Caco-2 (cell line): ENCODE results near the gene CD1C. TPM values are rescaled to one million over a fixed set of nuclear protein-coding genes. Genes with fewer than 3 reads are reported as not detected.

Source experiments
- BruUV-seq: library from RNA; stranded (reverse); fragments of 400-500 nt; replicated peaks from 2 replicates; lab custom pipeline; 2021; lab: Mats Ljungman, UMichigan
- CTCF ChIA-PET: fragments of 300-600 bp; sonication (Branson Sonifier 250); formaldehyde crosslinking; loops from one replicate; lab custom pipeline; 2022; ENCODE audit warnings: antibody characterized with exemption; lab: Charles Lee
- POLR2A ChIA-PET: fragments of 300-600 bp; sonication (Branson Sonifier 250); formaldehyde crosslinking; loops from one replicate; lab custom pipeline; 2022; ENCODE audit warnings: antibody characterized with exemption; lab: Charles Lee
- DNase-seq, 2 experiments: peaks; one replicate each; pipeline versions ENCODE4 v3.0.0 to v3.0.0-alpha.2; 2020 to 2022
- H3K27me3 ChIP-seq: replicated peaks from 2 replicates; pipeline ENCODE4 v1.6.0; 2011; ENCODE audit warnings: low read length; ENCODE audit not compliant: control insufficient read depth, insufficient read depth
- H3K36me3 ChIP-seq: 2 replicates; pipeline ENCODE4 v1.5.1; 2011; ENCODE audit warnings: low read length; ENCODE audit not compliant: control insufficient read depth, insufficient read depth
- H3K4me1 ChIP-seq: fragments of 250-450 bp; sonication (Bioruptor Pico); 2 replicates; pipeline ENCODE4 v1.5.1; 2020; ENCODE audit warnings: mild to moderate bottlenecking
- H3K4me3 ChIP-seq: 2 replicates; pipeline ENCODE4 v1.5.1; 2011; ENCODE audit warnings: low read depth, mild to moderate bottlenecking, control low read depth, low read length
- H3K9me3 ChIP-seq: fragments of 250-450 bp; sonication (Bioruptor Pico); 2 replicates; pipeline ENCODE4 v1.5.1; 2020; ENCODE audit warnings: mild to moderate bottlenecking, moderate library complexity
- H3K27ac Mint-ChIP-seq: one replicate; pipeline ENCODE4 v1.8.0; 2022; ENCODE audit warnings: mixed read lengths; ENCODE audit not compliant: unreplicated experiment
- H3K27me3 Mint-ChIP-seq: one replicate; pipeline ENCODE4 v1.8.0; 2022; ENCODE audit warnings: mixed read lengths; ENCODE audit not compliant: insufficient read depth, unreplicated experiment
- H3K36me3 Mint-ChIP-seq: one replicate; pipeline ENCODE4 v1.8.0; 2022; ENCODE audit warnings: mild to moderate bottlenecking, mixed read lengths; ENCODE audit not compliant: insufficient read depth, unreplicated experiment
- H3K4me1 Mint-ChIP-seq: one replicate; pipeline ENCODE4 v1.8.0; 2022; ENCODE audit warnings: low read depth, mixed read lengths; ENCODE audit not compliant: unreplicated experiment
- H3K4me3 Mint-ChIP-seq: one replicate; pipeline ENCODE4 v1.8.0; 2022; ENCODE audit warnings: mild to moderate bottlenecking, moderate library complexity, mixed read lengths; ENCODE audit not compliant: unreplicated experiment
- H3K9me3 Mint-ChIP-seq: one replicate; pipeline ENCODE4 v1.8.0; 2022; ENCODE audit warnings: mixed read lengths; ENCODE audit not compliant: unreplicated experiment
- CTCF ChIP-seq, 2 experiments: fragments of 200-600 bp in 1 of 2; IDR thresholded peaks; 1 replicate in 1 of 2; 2 replicates in 1 of 2; pipeline versions ENCODE4 v1.5.1 to v1.8.0; 2011 to 2022; ENCODE audit warnings: antibody characterized with exemption in 1 of 2, control low read depth in 1 of 2, inconsistent platforms in 1 of 2, low read depth in 1 of 2, low read length in 1 of 2, mild to moderate bottlenecking in 1 of 2, moderate library complexity in 1 of 2; ENCODE audit not compliant: insufficient read depth in 1 of 2, severe bottlenecking in 1 of 2, unreplicated experiment in 1 of 2
- intact Hi-C: fragments of 100-400 bp; cut with micrococcal nuclease; formaldehyde crosslinking; loops from one replicate; pipeline ENCODE4 v1.10.0; 2022; ENCODE audit not compliant: unreplicated experiment
- total RNA-seq: library from RNA; stranded (reverse); gene quantifications from 2 replicates; pipeline ENCODE4 v1.2.3, GENCODE V29; 2022

The CD1C gene
- total RNA-seq, 1 experiment from 2014 or later: not detected

GRCh38 chr1:158327481-158327880, 37.8 kb downstream of the CD1C start:
- DNase-seq: no peak
- H3K27me3 ChIP-seq: no peaks in the 10 kb centered on the region
- Mint-ChIP-seq H3K27ac (no peak overlapping the region), H3K36me3 (no peaks in the 10 kb centered on the region), H3K9me3 (no peaks in the 10 kb centered on the region), H3K27me3 (peaks cover 6% of the 10 kb centered on the region), H3K4me1 (no peaks in the 10 kb centered on the region), H3K4me3 (no peak overlapping the region)
- no peak for TF ChIP-seq CTCF (IDR thresholded peaks at IDR 0.05; ENCODE audit: insufficient read depth in 1 of 2, low read depth in 1 of 2, low read length in 1 of 2, severe bottlenecking in 1 of 2, unreplicated experiment in 1 of 2)
- no TSS peak for BruUV-seq
- intact Hi-C loops: loop anchor here (10.0 kb wide), 1 partner anchor 123 kb away; no protein-coding TSS in a partner anchor
- no peaks in the 10 kb centered on the region for H3K9me3 ChIP-seq
- CTCF ChIA-PET: no interaction called here
- H3K4me3 ChIP-seq: no peak overlapping the region
- H3K4me1 ChIP-seq: no peaks in the 10 kb centered on the region
- no peaks in the 10 kb centered on the region for H3K36me3 ChIP-seq
- POLR2A ChIA-PET: no interaction called here

GRCh38 chr1:158328426-158328825, 38.7 kb downstream of the CD1C start:
- H3K27me3 Mint-ChIP-seq: peaks cover 2% of the 10 kb centered on the region
- H3K27ac Mint-ChIP-seq: no peak overlapping the region
- no peaks in the 10 kb centered on the region for H3K36me3 Mint-ChIP-seq
- POLR2A ChIA-PET: no interaction called here
- H3K4me3 Mint-ChIP-seq: no peak overlapping the region
- H3K27me3 ChIP-seq: no peaks in the 10 kb centered on the region
- H3K9me3 Mint-ChIP-seq: no peaks in the 10 kb centered on the region
- BruUV-seq: no TSS peak
- H3K4me1 ChIP-seq: no peaks in the 10 kb centered on the region
- intact Hi-C loops: loop anchor here (10.0 kb wide), 1 partner anchor 124 kb away; no protein-coding TSS in a partner anchor
- CTCF ChIA-PET: no interaction called here
- H3K4me3 ChIP-seq: no peak overlapping the region
- no peaks in the 10 kb centered on the region for H3K9me3 ChIP-seq
- TF ChIP-seq CTCF (IDR thresholded peaks at IDR 0.05; ENCODE audit: insufficient read depth in 1 of 2, low read depth in 1 of 2, low read length in 1 of 2, severe bottlenecking in 1 of 2, unreplicated experiment in 1 of 2): no peak
- H3K36me3 ChIP-seq: no peaks in the 10 kb centered on the region
- DNase-seq: no peak
- H3K4me1 Mint-ChIP-seq: no peaks in the 10 kb centered on the region

GRCh38 chr1:158329300-158329699, 39.6 kb downstream of the CD1C start:
- POLR2A ChIA-PET: no interaction called here
- Histone ChIP-seq H3K36me3 (no peaks in the 10 kb centered on the region), H3K27me3 (no peaks in the 10 kb centered on the region), H3K9me3 (no peaks in the 10 kb centered on the region), H3K4me3 (no peak overlapping the region), H3K4me1 (no peaks in the 10 kb centered on the region)
- H3K4me1 Mint-ChIP-seq: no peaks in the 10 kb centered on the region
- CTCF ChIA-PET: interaction anchor here (1.7 kb wide), 1 partner anchor 125 kb away, joined by 16 read pairs; no protein-coding TSS in a partner anchor
- H3K36me3 Mint-ChIP-seq: no peaks in the 10 kb centered on the region
- no peaks in the 10 kb centered on the region for H3K9me3 Mint-ChIP-seq
- H3K4me3 Mint-ChIP-seq: no peak overlapping the region
- intact Hi-C loops: loop anchor here (10.0 kb wide), 1 partner anchor 124 kb away; no protein-coding TSS in a partner anchor
- H3K27me3 Mint-ChIP-seq: peaks cover 2% of the 10 kb centered on the region
- BruUV-seq: no TSS peak
- no peak overlapping the region for H3K27ac Mint-ChIP-seq
- TF ChIP-seq CTCF (IDR thresholded peaks at IDR 0.05; ENCODE audit: insufficient read depth in 1 of 2, low read depth in 1 of 2, low read length in 1 of 2, severe bottlenecking in 1 of 2, unreplicated experiment in 1 of 2): no peak
- DNase-seq: no peak
